ENCODE measurements around the gene HOXA5.

Gene HOXA5

GRCh38 chr7:27170426-27171324, 27.2 kb upstream of the HOXA5 start:
- DNase-seq = no peak

GRCh38 chr7:27169658-27170425, 26.4 kb upstream of the HOXA5 start:
- no peak for DNase-seq

GRCh38 chr7:27168265-27168947, 24.9 kb upstream of the HOXA5 start:
- peak; percentile 36 for DNase-seq

GRCh38 chr7:27167916-27168264, 24.4 kb upstream of the HOXA5 start:
- DNase-seq = no peak

- no peak for DNase-seq
Observed at GRCh38 chr7:27166531-27167505, 23.3 kb upstream of the HOXA5 start.

- no peak for DNase-seq
Observed at GRCh38 chr7:27165996-27166530, 22.6 kb upstream of the HOXA5 start.

GRCh38 chr7:27165089-27165995, 21.9 kb upstream of the HOXA5 start, which contains the start of gene HOXA9:
HOXA9 (minus strand) TSS chr7:27165537; CDS start chr7:27165457, 80 bp downstream.
- DNase-seq = no peak

GRCh38 chr7:27164367-27165088, 21.0 kb upstream of the HOXA5 start:
- no peak for DNase-seq

GRCh38 chr7:27164045-27164366, 20.5 kb upstream of the HOXA5 start:
- DNase-seq = no peak

- DNase-seq = no peak
Observed at GRCh38 chr7:27163288-27164044, 20.0 kb upstream of the HOXA5 start.

GRCh38 chr7:27162561-27163287, 19.2 kb upstream of the HOXA5 start:
- no peak for DNase-seq

GRCh38 chr7:27161721-27162560, 18.5 kb upstream of the HOXA5 start:
- no peak for DNase-seq

- no peak for DNase-seq
Observed at GRCh38 chr7:27161214-27161720, 17.8 kb upstream of the HOXA5 start.

- peak; percentile 86 for DNase-seq
Observed at GRCh38 chr7:27160546-27161213, 17.2 kb upstream of the HOXA5 start.

- no peak for DNase-seq
Observed at GRCh38 chr7:27160145-27160545, 16.7 kb upstream of the HOXA5 start.

GRCh38 chr7:27159266-27160144, 16.0 kb upstream of the HOXA5 start:
- no peak for DNase-seq
